ENCODE results near the gene SLC6A15.
A peak's percentile ranks its signal among the peaks of the same experiment; 100 is the strongest.

SLC6A15 gene

GRCh38 chr12:84913129-84913515, 523 bp upstream of the SLC6A15 start:
- no peak for FAIRE-seq
- TF ChIP-seq POLR2AphosphoS5 (IDR thresholded peaks at IDR 0.05; ENCODE audit: low read depth, low read length) (no peak), TAF1 (IDR thresholded peaks at IDR 0.05; ENCODE audit: borderline replicate concordance, low read depth, low read length) (no peak), POLR2A (IDR thresholded peaks at IDR 0.05; ENCODE audit: low read depth, low read length) (no peak)
- no peak for DNase-seq (ENCODE audit: insufficient read length)

- peak; percentile 1 for DNase-seq (ENCODE audit: insufficient read length)
Observed at GRCh38 chr12:84911271-84912197, 1.1 kb downstream of the SLC6A15 start.

DNA sequence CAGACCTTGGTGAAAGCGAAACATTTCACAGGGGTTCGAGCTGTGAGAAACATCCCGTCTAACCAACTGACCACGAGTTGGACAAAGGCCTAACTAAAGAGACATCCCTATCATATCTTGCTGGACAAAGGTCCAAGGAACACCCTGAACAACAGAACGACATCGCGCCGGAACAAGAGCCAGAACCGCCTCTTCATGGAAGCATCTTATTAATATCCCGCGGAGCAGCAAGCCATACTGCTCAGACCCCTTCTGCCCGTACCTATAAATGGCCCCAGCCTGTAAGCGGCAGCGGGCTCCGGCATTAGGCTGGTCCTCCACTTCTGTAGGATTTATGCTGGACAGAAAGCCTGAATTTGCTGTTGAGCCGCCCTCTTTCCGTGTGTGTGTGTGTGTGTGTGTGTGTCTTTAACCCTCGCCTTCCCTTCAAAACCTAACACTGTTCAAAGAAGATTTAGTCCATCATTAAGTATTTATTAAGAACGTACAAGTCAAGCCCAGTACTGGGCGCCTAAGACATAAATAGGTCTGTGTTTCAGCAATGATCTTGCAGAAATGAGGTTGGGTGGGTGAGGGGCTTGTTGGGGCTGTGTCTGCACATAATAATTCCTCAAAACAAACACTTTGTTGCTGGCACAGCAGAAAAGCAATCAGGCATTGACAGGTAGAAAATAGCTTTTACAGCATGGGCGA, 1.9 kb downstream of the SLC6A15 start:
- no peak for DNase-seq (ENCODE audit: insufficient read length)
- FAIRE-seq, result no peak
- no peak for TF ChIP-seq POLR2AphosphoS5 (IDR thresholded peaks at IDR 0.05; ENCODE audit: low read depth, low read length)
- TF ChIP-seq TAF1 (IDR thresholded peaks at IDR 0.05; ENCODE audit: borderline replicate concordance, low read depth, low read length), result no peak
- TF ChIP-seq POLR2A (IDR thresholded peaks at IDR 0.05; ENCODE audit: low read depth, low read length), result no peak

More at GRCh38 chr12:84911271-84912197, 1.1 kb downstream of the SLC6A15 start:
- FAIRE-seq, result no peak
- TF ChIP-seq POLR2A (IDR thresholded peaks at IDR 0.05; ENCODE audit: low read depth, low read length), result no peak
- TF ChIP-seq POLR2AphosphoS5 (IDR thresholded peaks at IDR 0.05; ENCODE audit: low read depth, low read length), result no peak
- TF ChIP-seq TAF1 (IDR thresholded peaks at IDR 0.05; ENCODE audit: borderline replicate concordance, low read depth, low read length), result no peak

DNA sequence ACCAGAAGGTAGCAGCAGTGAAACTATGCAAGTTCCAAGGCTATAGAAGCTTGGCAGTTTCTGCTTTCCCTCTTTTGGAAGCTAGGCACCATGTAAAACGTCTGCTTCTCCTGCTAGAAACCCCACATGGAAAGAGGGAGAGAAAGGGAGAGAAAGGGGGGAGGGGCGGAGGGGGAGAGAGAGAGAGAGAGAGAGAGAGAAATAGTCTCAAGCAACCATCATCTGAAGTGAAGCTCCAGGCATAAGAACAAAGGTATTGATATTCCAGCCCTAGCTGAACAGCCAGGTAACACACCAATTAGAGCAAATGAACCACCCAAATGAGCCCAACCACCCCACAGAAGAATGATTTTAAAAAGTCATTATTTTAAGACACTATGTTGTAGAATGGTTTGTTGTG, 8.5 kb downstream of the SLC6A15 start:
- DNase-seq (ENCODE audit: insufficient read length) (no peak), FAIRE-seq (no peak)
- TF ChIP-seq POLR2AphosphoS5 (IDR thresholded peaks at IDR 0.05; ENCODE audit: low read depth, low read length) (no peak), TAF1 (IDR thresholded peaks at IDR 0.05; ENCODE audit: borderline replicate concordance, low read depth, low read length) (no peak), POLR2A (IDR thresholded peaks at IDR 0.05; ENCODE audit: low read depth, low read length) (no peak)

DNA sequence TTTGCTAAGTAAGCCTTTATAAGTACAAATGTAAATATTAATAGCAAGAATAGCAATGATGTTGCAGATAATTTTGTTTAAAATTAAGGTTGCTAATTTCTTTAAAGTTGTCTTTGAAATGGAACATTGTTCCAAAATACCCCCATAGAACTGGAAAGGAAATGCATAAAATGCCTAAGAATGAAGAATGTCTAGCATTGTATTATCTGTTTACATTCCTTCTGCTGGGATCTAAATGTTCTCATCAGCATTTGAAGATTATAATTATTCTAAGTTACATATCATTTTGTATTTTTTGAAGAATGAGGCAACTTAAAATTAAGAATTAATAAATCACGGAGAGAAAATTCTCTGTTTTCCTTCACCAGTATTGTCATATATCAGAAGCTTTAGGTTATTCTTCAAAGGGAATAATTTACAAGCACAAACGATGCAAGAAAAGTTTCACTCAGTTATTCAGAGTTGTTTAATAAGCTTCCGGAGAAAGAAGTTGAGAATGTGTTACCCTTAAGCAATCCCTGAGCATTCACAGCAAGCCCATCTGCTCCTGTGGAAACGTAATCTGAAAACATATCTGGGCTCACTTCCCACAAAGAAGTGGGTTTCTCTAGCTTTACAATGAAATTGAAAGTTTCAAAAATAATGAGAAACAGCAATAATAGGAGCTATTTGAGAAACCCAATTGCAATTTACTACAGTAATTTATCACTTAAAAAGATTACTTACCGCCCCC, 21.3 kb downstream of the SLC6A15 start:
- DNase-seq (ENCODE audit: insufficient read length) (no peak), FAIRE-seq (no peak)
- TF ChIP-seq POLR2AphosphoS5 (IDR thresholded peaks at IDR 0.05; ENCODE audit: low read depth, low read length), result no peak

DNA sequence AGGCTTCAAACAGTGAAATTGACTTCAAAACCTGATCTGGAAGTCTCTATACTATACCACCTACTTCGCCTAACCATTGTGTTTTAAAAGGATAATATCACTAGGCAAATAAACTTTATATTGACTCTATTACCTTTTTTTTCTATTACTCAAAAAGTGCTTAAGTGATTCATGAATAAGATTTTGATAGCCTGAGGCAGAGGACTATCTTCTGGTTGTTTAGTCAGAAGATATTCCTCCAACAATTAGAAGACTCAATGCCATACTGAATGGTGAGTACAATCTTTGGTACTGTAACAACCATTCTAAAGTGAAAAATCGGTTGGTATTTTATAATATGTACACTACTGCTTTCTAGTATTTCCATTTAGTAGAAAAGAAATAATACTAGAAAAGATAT, 22.8 kb downstream of the SLC6A15 start:
- no peak for FAIRE-seq
- DNase-seq (ENCODE audit: insufficient read length), result no peak
- TF ChIP-seq POLR2AphosphoS5 (IDR thresholded peaks at IDR 0.05; ENCODE audit: low read depth, low read length) (no peak), TAF1 (IDR thresholded peaks at IDR 0.05; ENCODE audit: borderline replicate concordance, low read depth, low read length) (no peak), POLR2A (IDR thresholded peaks at IDR 0.05; ENCODE audit: low read depth, low read length) (no peak)

DNA sequence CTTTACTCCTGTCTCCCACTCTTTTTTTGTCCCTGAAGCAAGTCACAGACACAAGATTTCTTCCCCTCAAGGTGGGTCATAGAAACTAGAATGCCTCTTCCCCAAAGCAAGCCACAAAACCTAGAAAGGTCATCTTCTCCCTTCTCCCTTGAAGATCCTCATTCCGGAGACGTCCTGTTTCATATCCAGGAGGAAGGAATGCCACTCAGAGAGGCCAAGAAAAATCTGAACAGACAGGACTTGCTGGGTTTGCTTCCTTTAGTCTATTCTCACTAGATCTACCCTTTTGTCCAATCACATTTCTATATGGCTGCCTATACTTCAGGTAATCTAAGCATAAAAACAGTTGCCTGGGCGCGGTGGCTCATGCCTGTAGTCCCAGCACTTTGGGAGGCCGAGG, 23.7 kb downstream of the SLC6A15 start:
- FAIRE-seq, result no peak
- no peak for DNase-seq (ENCODE audit: insufficient read length)
- TF ChIP-seq TAF1 (IDR thresholded peaks at IDR 0.05; ENCODE audit: borderline replicate concordance, low read depth, low read length) (no peak), POLR2A (IDR thresholded peaks at IDR 0.05; ENCODE audit: low read depth, low read length) (no peak), POLR2AphosphoS5 (IDR thresholded peaks at IDR 0.05; ENCODE audit: low read depth, low read length) (no peak)

DNA sequence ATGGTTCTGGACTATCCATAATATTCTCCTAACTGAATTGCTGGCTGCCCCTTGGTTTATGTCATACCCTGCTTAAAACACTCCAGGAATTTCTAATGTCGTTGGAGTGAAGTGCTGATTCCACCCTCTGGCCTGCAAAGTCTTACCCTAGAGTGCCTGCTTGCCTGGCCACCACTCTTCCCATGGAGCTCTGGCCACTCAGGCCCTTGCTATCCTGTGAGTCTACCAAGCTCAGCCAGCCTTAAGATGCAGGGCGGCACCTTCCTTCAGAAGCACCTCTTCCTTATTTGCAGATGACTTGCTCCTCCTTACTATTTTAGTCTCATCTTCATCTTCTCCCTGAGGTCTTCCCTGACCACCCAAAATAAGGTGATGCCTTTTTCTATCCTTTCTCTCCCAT, 35.3 kb downstream of the SLC6A15 start:
- TF ChIP-seq TAF1 (IDR thresholded peaks at IDR 0.05; ENCODE audit: borderline replicate concordance, low read depth, low read length) (no peak), POLR2AphosphoS5 (IDR thresholded peaks at IDR 0.05; ENCODE audit: low read depth, low read length) (no peak), POLR2A (IDR thresholded peaks at IDR 0.05; ENCODE audit: low read depth, low read length) (no peak)
- DNase-seq (ENCODE audit: insufficient read length) (no peak), FAIRE-seq (no peak)

DNA sequence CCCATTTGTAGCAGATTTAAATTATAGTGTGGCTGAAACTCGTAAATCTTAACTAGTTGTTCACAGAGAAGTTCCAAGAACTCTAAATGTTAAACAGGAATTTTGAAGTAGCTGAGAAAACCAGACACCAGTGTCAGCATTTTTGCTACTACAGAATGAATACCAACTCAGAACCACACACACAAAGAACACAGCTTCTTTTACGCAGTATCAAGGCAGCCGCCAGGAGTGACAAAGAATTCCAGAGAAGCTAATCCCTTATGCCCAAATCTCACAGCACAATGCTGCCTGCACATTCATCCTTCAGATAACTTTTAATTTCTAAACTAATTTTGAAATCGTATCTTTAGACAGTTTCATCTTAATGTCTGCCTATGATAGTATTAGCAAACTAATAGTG, 37.4 kb downstream of the SLC6A15 start:
- no peak for DNase-seq (ENCODE audit: insufficient read length)
- no peak for FAIRE-seq
- TF ChIP-seq POLR2AphosphoS5 (IDR thresholded peaks at IDR 0.05; ENCODE audit: low read depth, low read length), result no peak

GRCh38 chr12:84874825-84875139, 37.8 kb downstream of the SLC6A15 start:
- FAIRE-seq (no peak), DNase-seq (ENCODE audit: insufficient read length) (no peak)
- TF ChIP-seq POLR2AphosphoS5 (IDR thresholded peaks at IDR 0.05; ENCODE audit: low read depth, low read length), result no peak
- TF ChIP-seq TAF1 (IDR thresholded peaks at IDR 0.05; ENCODE audit: borderline replicate concordance, low read depth, low read length), result no peak
- no peak for TF ChIP-seq POLR2A (IDR thresholded peaks at IDR 0.05; ENCODE audit: low read depth, low read length)

DNA sequence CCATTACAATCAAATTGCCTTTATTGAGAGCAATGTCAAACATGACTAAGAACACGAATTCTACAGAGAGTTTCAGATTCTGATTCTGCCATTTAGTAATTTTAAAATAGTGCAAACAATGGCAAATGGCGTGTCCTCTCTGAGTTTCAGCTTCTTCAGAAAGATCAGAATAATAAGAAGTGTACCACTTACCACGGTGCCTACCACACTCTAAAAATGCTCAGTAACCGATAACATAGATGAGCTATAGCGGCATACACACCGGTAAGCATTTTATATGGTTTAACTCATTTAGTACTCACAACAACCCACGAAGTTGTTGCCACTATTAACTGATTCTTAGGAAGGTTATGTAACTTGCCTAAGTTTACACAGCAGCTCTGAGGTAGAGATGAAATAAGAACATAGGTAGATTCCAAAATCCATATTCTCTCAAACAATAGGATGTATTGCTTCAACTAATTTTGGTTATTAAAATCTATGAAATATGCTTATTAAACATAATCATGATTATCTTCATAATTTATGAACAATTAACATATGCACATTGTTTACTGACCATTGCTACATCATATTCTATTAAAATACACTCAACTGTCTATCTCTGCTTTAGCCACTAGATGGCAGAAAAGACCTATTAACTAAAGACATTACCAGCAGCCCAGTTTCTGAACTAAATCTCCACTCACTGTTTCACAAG, 38.3 kb downstream of the SLC6A15 start:
- DNase-seq (ENCODE audit: insufficient read length) (no peak), FAIRE-seq (no peak)
- TF ChIP-seq POLR2AphosphoS5 (IDR thresholded peaks at IDR 0.05; ENCODE audit: low read depth, low read length), result no peak
- TF ChIP-seq TAF1 (IDR thresholded peaks at IDR 0.05; ENCODE audit: borderline replicate concordance, low read depth, low read length), result no peak
- no peak for TF ChIP-seq POLR2A (IDR thresholded peaks at IDR 0.05; ENCODE audit: low read depth, low read length)
